Measurements from ENCODE around the gene DPH1.
"Not testable (repeated sequence)": the region's sequence is repeated elsewhere in the genome, so short reads cannot be mapped to it uniquely, and the experiment has no call there.

The DPH1 gene

DNA sequence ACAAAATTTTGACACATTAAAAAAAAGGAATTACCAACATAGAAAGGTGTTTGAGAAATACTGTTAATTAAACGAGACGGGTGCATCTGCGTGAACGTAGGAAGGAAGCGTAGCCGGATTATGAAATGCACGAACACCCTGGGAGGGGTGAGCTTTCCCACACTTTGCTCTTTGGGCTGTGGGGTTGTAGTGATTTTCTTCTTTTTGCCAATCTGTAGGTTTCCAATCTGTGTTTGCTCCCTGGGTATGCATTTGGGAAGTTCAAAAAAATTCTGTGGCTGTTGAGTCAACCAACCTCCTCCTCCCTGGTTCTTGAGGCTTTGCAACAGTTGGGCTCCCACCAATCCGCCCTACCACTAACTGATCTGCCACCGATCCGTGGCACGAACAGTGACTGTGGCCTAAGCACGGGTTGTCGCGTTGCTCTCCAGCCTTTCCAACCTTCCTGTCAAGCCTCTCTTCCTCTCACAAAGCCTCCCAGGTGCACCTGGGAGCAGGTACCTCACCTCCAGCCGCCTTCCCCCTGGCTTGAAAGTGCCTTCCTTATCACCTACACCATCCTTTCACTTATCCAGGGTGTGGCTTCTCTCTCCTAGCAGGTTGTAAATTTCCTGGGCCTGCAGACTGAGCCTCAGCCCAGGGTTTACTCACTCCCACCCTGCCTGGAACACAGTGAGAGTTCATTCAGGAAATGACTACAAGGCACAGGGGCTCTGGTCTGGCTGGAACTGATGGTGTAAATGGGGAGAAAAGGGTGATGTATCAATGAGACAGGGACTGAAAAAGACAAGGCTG lies 21.4 kb upstream of the DPH1 start:
- no peak for DNase-seq (ENCODE audit: low spot score)

DNA sequence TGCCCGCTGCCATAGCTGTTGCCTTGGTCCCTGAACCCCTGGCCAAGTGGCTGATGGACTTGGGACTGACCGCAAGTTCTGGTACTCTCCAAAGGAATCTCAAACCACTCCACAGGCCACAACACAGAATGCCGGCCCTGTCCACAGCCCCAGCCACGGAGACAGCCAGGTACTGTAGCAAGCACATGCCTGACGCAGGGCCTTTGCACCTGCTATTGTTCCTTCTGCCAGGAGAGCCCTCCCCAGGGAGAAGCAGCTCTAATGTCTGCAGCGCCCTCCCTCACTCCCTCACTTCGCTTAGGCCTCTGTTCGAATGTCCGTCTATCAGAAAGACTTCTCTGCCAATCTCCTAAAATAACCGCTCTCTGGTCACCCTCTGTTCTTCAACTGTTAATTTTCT lies 20.2 kb upstream of the DPH1 start:
- DNase-seq (ENCODE audit: low spot score) = no peak

DNA sequence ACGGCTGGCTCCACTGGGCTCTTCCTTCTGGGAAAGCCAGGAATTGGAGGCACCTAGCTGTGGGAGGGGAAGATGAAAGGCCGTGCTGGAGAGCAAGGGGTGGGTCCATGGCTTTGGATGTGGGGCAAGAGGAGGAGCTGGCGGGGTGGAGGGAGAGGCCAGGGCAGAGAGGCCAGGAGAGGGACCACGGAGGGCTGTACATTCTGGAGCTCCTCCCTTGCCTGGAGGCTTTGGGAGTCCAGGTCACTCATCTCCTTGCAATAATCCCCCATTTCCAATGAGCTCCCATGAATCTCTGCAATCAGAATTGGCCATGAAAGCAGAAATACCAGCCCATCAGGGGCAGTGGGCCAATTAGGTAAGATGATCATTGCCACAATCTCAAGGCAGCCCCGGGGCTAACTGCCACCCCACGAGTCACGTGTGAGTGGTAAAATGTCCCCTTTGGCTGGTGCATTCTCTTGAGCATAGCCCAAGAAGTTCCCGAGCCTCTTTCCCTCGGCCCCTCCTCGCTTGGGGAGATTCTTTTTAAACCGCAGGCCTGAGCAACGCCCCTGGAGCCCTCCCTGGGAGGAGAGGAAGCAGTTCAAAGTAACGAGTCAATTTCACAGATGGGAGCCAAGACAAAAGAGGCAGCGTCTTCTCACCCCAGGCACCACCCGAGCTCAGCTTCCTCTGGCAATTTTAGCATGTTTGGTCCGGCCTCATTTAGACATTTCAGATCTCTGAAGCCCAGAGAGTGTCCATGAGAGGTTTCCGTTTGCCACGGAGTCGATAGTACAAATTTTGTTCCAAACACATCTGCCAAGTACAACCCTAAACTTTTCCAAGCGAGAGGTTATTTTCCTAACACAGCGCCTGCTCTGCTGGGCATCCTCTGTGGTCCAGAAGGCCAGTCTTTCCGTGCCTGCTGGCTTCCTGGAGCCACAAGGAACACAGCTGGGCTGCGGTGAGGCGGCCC lies 18.3 kb upstream of the DPH1 start:
- DNase-seq (ENCODE audit: low spot score) = no peak

DNA sequence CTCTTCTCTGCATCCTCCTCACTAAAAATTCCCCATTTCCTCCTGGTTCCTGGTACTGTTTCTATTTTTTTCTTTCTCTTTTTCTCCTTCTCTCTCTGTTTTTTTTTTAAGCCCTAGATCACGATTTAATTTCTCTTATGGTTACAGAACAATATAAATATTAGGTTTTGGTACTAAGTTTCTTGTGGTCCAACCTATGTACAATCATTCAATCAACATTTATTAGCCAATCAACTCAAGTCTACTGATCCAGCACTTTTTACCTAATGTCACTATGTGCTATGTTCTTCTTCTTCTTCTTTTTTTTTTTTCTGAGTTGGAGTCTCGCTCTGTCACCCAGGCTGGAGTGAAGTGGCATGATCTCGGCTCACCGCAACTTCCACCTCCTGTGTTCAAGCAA lies 17.5 kb upstream of the DPH1 start:
- DNase-seq (ENCODE audit: low spot score) = no peak

DNA sequence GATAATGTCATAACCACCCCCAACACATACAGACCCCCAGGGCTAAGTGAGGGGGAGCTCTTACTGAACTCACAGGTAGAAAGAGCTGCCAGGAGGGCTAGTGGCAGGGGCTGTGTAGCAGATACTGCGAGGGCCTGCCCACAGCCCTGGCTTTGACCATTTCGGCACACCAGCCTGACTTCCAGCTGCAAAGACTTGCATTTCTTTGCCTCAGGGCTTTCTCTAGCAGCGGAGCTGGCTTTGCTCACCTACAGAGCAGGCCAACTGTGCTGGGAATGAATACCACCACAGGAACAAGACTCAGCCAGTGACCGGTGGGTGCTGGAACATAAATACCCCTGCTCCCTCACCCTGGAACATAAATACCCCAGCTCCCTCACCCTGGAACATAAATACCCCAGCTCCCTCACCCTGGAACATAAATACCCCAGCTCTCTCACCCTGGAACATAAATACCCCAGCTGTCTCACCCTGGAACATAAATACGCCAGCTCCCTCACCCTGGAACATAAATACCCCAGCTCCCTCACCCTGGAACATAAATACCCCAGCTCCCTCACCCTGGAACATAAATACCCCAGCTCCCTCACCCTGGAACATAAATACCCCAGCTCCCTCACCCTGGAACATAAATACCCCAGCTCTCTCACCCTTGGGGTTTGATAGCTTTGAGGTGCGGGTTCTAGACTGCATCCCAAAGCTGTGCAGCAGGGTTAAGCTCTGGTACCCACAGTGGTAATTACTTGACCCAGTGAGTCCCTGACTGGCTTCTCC lies 16.5 kb upstream of the DPH1 start:
- not testable (repeated sequence) for DNase-seq (ENCODE audit: low spot score)

DNA sequence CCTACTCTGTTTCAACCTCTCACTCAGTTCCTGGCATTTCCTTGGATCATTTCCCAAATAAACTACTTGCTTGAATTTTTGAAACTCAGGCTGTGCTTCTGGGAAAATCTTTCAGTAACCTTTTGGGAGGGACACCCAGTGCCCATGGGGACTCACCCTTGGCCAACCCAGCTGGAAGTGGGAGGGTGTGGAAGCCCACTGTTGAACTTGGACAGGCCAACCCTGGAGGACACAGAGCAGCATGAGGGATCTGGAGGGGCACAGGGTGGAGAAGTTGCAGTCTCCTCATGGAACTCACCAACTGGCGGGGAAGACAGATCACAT lies 16.0 kb upstream of the DPH1 start:
- DNase-seq (ENCODE audit: low spot score) = no peak

DNA sequence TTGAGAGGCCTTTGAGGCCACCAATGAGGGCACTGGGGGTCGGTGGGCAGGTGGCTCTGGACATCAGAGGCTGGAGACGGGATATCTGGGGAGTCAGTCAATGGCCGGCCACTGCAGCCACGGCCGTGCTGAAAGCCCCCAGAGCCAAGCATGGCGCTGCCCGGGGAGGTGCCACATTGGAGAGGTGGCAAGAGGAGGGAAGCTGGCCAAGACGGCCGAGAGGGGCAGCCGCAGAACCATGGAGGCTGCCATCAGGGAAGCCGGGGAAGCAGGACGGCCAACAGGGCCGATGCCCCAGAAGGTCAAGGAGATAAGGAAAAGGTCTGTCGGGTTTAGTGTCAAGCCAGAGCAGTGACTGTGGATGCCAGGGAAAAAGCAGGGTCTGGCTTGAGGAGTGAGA lies 14.6 kb upstream of the DPH1 start:
- DNase-seq (ENCODE audit: low spot score) = no peak

DNA sequence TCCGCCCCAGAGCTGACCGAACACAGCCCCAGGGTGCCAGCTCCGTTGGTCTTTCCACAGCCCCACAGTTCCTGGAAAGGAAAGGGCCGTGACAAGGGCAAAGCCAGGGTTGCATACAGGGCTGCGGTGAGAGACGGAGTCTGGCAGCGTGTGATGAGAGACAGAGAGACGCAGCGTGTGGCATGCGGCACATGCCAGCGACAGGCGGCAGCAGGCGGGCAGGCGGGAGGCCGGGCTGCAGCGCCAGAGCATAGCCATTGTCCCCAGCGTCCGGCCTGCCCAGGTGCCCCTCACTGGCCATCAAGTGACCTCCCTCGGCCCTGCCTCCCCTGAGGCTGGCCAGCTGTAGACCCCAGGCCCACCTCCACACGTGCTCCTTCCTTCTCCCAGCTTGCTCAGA lies 13.5 kb upstream of the DPH1 start:
- no peak for DNase-seq (ENCODE audit: low spot score)

DNA sequence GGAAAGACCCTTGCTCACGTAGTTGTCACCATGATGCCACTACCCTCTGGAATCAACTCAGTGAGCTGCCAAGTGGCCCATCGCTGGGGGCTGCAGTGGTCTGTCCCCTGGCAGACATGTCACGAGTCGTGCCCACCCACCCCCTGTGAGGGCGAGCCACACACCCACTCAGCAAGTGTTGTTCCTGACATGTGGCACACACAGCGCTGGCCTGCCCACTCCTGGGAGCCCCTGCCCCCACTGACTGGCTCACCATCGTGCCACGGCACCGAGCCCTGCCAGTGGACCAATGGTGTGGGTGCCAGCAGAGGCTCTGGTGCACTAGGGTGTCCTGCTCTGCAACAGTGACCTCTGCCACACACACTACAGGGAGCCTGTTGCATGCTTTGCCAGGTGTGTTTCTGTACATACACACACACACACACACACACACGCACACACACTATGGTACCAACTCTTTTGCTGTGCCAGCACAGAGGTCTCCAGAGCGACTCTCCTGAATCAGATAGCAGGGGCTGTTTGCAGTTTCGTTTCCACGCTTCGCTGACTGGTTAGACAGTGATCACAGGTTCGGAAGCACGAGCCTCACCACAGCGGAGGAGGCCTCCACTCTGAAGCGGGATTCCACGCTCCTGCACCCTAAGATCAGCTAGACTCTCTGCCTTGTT lies 12.5 kb upstream of the DPH1 start:
- no peak for DNase-seq (ENCODE audit: low spot score)

DNA sequence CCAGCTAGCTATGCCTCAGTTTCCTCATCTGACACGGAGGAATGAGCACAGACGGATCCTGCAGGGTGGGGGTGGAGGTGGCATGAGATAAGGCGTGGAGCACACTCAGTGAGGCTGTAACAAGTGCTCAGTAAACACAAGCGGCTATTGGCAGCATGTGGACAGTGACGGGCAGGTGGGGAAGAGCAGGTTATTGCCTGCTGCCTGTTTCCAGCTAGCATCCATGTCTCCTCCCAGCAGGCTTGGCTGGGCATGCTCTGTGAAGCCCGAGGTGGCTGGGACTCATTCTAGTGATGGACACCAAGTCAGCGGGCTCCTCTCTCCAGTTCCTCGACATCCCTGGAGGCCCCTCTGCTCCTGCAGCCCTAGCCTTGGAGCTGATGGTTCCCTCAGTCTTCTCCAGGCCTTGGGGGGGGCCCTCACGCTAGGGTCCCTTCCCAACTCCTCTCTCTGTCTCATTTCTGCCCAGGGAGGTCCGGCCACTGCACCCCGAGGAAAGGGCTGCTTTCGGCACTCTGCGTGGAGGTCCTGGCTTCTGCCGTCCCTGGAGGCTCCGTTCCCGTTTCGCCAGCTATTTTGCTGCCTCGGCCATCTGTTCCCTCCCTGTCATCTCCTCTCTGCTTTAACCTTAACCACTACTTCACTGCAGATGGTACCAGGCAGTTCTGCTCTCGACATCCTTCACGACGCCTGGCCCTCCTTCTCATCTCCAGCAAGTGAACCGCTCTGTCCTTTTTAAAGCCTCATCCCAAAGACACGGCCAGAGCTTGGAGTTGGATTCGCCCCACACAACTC lies 11.0 kb upstream of the DPH1 start:
- DNase-seq (ENCODE audit: low spot score) = no peak

DNA sequence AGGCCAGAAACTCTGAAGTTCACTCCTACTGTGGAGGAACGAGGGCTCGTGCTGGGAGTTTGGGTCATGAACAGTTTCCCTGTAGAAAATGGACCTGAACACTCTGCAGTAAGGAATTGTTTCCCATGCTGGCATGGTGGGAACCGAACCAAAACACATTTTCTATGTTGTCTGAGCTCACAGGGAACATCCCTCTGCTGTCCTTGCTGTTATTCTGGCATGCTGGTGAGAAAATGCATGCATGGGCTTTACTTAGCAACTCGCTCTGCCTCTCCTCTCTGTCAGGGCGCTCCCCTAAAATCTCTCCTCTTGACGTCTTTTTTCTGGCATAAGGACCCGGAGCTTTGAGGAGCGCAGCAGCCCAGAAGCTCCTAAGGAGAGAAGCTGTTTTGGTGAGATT lies 10.2 kb upstream of the DPH1 start:
- DNase-seq (ENCODE audit: low spot score) = no peak

DNA sequence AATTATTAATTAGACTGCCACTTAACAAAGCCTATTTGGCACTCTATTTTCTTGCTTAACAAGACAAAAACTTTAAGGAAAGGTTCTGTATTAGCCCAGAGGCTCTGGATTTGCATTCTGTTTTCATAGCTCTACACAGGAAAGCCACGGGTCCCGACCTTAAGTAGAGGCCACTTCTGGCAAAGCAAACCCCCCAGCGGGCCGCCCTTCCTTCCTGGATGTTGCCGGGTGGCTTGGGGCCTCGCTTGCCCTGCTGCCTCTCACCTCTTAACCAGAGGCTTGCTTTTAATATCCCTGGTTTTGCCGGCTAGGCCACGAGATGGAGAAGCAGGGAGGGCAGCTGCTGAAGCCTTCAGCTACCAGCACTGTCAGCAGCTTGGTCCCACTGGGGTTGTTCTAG lies 9.2 kb upstream of the DPH1 start:
- DNase-seq (ENCODE audit: low spot score) = no peak

DNA sequence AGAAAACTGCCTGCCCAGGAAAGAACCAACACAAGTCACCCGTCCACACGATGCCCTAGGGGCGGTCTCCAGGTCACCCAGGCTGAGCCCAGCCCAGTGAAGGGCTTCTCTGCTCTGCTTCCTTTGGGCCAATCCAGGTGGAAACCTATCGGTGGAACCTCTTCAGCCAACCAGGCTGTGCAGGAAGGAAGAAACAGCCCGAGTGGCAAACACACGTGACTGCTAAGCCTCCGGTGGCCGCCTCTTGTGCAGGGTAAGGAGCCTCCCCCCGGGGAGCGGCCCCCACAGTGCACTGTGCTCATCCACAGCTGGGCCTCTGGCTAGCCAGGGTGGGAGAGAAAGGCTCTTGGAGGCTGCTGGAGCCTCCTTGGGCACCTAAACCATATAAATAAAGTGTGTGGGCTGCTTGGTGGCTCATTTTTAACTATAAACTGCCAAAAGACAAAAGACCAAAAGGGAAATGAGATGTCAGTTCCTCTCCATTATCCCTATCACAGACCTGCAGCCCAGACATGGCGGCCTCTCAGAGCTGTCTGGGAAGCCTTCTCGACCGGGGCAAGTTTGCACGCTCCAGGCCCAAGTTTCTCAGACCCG lies 7.2 kb upstream of the DPH1 start:
- no peak for DNase-seq (ENCODE audit: low spot score)

DNA sequence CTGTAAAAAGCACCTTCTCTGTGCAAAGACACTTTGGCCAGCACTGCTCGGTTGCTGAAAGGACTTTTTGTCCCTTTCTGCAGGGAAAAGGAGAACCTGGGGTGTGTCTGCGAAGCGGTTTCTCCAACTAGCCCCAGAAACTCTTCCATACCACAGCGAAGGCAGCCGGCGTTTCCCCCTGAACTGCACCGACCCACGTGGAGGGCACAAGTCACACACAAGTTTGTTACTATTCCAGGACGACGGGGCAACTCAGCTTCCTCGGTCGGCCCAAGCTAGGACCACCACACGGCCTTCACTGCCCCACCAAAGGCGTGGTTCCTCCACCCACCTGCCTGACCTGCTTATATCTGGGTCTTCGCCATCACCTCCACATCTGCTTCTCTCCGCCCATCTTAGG lies 6.7 kb upstream of the DPH1 start:
- no peak for DNase-seq (ENCODE audit: low spot score)

DNA sequence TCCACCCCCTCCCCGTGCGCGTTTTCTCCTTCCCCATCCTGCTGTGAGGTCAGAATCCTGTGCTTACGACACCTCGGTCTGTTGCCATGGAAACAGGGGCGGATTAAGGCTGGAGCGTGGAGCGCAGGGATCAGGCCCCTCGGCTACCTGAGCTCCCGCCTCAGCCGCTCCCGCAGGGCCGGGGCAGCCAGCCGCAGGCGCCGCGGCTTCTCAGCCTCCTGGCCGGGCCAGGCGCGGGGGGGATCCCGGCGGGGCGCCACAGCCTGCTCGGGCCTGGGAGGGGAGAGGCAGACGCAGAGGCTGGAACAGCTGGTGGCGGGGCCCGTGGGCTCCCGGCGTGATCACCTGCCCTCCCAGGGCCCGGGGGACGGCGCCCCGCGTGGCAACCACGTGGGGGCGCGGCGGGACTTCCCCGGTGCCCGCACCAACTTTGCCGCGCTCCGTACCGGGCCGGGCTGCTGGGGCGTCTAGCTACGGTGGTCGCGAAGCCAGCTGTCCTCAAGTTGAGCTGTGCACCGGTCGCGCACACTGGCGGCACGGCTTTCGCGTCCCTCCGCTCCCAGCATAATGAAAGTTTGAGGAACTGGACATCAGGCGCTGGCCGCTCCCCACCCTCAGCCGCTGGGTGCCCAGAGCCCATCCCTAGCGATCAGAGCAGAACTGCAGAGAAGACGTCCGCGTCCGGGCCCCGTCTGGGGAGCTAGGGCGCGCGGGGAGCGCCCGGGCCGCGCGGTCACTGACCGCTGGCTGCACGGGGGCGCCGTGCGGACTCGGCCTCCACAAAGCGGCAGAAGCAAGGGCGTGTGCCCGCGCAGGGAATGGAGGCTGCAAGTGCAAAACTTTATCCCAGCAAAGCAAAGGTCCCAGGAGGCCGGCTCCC lies 6.0 kb upstream of the DPH1 start:
- DNase-seq (ENCODE audit: low spot score) = no peak

DNA sequence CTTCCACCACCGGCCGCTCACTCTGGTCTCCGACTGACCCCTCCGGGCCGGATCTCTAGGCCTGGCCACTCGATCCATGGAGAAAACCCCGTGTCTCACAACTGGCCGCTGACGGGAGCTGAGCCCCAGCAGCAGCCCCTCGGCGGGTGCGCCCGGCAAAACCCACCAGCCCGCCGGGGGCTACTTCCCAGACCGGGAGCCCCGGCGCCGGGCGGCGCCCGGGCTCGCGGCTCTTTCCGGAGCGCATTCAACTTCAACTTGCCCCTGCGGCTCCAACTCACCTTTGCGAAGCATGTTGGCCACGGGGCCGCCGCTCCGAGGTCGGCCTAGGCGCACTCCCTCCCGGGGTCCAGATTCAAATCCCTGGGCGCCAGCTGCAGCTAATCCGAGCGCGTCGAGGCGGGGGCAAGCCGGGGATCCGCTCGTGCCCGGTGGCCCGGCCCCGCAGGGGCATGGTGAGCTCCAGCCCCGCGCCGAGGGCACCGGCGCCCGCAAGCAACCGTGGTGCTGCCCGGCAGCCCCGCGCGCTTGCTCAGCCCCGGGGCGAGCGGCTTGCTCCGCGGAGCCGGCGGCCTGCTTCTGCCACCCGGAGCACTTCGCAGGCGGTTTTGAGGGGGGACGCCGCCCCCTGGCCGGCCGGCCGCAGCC lies 5.3 kb upstream of the DPH1 start:
- DNase-seq (ENCODE audit: low spot score) = no peak

DNA sequence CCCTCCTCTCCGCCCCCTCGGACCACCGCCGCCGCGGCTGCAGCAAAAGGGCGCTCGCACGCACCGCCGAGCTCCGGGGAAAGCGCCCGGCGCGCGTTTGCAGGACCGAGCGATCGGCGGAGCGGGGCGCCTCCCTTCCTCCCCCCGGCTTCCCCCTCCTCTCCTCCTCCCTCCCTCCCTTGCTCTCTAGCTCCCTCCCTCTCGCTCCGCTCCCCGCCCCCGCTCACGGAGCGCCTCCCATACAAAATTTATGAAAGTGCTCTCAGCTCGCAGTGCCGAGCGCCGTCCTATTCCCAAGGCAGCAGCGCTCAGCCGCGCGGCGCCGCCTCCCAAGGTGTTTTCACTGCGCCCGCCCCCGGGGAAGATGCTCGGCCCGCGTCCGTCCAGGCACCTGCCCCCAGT lies 4.7 kb upstream of the DPH1 start, which contains the start of gene RTN4RL1:
RTN4RL1 (minus strand) TSS at position 115 of the 402 bp plus-strand sequence. CDS start 469 bp downstream, outside the sequence.
- DNase-seq (ENCODE audit: low spot score) = no peak

DNA sequence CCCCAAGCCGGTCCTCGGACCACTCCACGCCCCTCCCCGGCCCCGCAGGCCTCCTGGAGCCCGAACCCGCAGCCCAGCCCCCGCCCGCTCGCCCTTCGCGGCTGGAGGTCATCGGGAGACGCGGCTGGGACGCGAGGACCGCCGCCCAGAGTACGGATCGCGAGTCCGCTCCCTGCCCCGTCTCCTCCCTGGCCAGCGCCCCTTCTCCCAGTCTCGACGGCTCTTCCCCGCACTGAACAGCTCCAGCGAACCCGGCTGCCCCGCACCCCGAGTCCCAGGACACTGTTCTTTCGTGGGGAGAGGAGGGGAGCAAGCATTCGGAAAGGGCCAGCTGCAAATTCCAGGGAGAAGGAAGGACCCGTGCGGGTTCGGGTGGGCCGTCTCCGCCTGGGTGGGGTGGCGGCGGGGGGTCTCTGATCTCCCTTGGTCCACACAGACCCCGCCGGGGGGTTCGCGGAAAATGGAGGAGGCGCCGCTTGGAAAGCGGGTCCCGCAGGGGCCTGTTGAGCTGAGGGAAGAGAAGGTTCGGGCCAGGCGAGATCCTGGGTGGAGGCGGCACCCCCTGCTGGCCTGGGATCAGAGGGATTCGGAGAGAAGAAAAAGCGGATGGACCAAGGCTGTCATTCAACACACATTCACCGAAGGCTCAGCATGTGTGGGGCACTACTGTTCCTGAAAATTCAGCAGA lies 4.2 kb upstream of the DPH1 start:
- peak; percentile 73 for DNase-seq (ENCODE audit: low spot score)
